ENCODE measurements around the gene UBAP2L.

The UBAP2L gene

GRCh38 chr1:154316704-154317103, 95.9 kb downstream of the UBAP2L start:
- no peak for DNase-seq

GRCh38 chr1:154318386-154318785, 97.6 kb downstream of the UBAP2L start:
- no peak for DNase-seq
